Activated T-cell treated with anti-CD3 and anti-CD28 coated beads for 1 hour (primary cell): Measurements from ENCODE around the gene PCSK5.

ENCODE experiments used
- DNase-seq: peaks from one replicate; pipeline ENCODE4 v3.0.0-alpha.2; 2020; ENCODE audit warnings: low read depth

Gene PCSK5

GRCh38 chr9:76191493-76191892, 301.0 kb downstream of the PCSK5 start:
- DNase-seq, result no peak

GRCh38 chr9:76192013-76192412, 301.5 kb downstream of the PCSK5 start:
- no peak for DNase-seq

- DNase-seq, result no peak
Observed at GRCh38 chr9:76194896-76195295, 304.4 kb downstream of the PCSK5 start.

GRCh38 chr9:76198336-76198735, 307.9 kb downstream of the PCSK5 start:
- DNase-seq, result no peak

GRCh38 chr9:76200315-76200714, 309.8 kb downstream of the PCSK5 start:
- no peak for DNase-seq

DNA sequence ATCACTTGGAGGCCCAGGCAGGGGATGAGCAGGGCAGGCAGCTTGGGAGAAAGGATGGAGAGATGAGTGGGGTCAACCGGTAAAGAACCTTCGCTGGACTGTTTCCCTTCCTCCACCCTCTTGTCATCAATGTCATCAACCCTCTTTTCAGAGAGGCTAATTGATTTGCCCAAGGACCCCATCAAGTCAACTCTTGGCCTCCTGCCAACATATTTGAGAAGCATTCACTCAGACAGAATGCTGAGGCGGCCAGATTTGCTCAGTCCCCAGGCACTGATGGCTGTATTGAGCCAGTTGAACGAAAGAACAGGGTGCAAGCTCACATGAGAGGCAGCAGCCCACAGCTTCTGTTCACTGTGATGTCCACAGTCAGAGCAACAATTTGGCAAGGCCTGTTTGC, 310.3 kb downstream of the PCSK5 start:
- no peak for DNase-seq

DNA sequence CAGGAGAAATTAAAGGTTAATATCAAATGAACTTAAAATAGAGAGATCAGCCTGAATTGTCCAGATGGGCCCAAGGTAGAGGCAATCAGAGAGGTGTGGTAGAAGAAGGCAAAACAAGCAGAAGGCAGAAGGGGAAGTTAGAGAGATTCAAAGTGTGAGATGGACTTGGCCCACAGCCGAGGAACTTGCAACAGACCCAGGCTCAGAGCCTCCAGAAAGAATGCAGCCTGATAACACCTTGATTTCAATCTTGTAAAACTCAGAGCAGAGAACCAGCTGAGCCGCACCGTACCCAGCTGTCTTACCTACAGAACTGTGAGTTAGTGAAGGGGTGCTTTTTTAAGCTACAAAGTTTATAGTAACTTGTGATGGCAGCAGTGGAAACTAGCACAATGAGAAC, 312.9 kb downstream of the PCSK5 start:
- no peak for DNase-seq

DNA sequence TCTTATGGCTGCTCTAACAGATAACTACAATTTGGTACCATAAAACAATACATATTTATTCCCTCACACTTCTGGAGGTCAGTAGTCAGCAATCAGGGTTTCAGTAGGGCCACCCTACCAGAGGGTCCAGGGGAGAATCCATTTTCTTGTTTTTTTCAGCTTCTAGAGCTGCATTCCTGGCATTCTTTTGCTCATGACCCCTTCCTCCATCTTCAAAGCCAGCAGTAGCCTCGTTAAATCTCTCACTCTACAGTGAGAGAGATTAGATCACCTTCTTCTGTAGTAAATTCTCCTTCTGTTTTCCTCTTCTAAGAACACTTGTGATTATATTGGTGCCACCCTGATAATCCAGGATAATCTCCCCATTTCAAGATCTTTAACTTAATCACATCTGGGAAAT, 316.3 kb downstream of the PCSK5 start:
- no peak for DNase-seq

DNA sequence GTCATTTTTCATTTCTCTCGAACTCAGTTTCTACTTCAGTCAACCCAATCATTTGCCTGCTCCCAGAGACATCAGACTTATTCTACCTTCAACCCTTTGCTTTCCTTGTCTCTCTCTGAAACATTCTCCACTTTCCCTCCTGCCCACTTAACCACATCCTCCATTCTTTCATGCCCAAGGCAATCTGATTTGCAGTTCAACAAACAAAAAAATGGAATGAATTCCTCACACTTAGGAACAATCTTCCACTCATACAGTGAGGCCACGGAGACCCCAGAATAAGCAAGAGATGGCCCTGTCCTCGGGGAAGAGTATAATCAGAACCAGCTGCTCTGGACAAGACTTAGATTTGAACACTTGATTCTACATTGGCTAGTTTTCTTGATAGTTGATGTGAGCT, 323.3 kb downstream of the PCSK5 start:
- no peak for DNase-seq

DNA sequence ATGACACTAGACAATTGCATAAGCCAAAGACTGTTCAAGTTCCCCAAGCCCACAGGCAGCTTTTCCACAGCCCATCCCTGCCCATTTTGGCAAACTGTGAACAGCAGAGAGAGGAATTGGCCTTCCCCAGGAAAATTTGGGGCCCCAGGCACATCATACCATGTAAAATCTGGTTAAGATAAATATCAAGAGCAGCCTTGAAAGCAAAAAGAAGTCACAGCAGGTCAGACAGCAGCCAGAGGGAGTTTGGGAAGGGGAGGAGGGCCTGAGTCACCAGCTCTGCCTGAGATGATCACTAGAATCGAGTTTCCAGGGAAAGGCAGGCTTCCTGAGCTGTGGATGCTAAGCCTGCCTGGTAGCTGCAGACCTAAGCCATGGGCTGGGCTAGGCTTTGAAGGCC, 324.6 kb downstream of the PCSK5 start:
- DNase-seq, result no peak

DNA sequence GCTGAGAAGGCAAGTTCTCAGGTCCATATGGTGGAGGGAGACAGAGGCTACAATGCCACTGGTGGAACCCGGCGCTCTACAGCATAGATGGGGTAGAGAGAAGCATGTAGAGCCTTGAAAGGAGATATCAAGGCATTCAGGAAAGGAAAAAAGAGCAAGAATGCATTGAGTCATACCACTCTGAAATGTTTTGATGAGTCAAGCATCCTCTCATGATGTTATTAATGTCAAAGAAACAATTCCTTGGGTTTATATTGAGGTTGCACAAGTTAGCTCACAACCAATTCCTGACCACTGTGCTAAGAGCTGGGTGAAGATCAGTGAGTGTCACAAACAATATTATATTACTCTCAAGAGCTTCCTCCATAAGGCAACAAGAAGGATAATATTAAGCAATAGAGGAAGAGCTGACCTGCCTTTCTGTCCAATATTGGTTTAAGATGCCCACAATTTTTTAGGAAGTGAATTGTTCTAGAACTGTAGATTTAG, 325.7 kb downstream of the PCSK5 start:
- DNase-seq, result no peak

- DNase-seq, result no peak
Observed at GRCh38 chr9:76218117-76218885, 327.8 kb downstream of the PCSK5 start.

DNA sequence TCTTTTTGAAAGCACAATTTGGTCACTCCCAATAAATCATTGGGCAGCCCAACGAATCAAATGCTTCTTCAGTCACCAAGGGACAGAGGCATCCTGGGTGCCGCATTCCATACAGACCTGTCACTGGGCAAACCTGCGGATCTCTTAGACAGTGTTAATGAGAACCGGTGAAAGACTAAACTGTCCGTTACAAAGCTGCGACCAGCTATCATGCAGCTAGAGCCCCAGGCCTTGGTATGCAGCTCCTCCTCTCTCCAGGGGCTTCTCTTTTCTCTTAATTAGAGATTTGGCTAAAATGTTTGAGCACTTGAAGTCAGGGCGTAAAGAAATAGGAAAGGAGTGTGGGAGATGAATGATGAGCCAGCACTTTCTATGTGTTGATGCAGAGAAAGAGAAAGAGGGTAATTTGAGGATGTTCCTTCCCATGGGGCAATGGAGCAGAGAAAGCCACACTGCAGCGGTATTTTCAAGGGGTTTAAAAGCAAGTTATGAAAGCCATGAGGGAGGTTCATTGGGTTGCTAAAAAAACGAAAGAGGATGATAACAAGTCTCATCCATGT, 328.5 kb downstream of the PCSK5 start:
- DNase-seq, result no peak

DNA sequence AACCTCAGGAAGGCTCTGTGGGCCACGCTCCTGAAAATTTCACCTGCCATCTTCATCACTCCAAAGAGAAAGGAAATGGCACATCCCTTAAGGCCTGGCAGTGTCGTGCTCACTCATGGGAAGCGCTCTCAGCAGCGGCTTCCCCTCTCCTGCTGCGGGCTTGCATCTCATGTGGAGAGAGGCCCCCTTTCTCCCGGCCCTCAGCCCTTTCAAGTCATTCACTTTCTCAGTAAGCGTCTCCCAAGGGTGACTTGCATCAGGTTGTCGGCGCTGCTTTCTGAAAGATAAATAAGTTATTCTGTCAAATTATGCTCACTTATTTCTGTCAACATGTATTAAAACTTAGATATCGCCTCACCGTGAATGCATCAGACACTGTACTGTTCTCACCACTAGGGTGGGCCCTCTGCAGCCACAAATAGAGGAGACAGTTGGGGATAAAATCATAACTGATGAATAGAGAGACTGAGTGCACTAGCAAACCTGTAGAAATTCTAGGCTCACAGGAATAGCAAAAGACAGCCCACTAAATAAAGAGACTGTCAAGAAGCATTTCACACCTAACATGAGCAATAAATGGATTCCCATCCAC, 329.2 kb downstream of the PCSK5 start:
- DNase-seq, result no peak

- DNase-seq, result no peak
Observed at GRCh38 chr9:76221423-76221822, 330.9 kb downstream of the PCSK5 start.

GRCh38 chr9:76223749-76224340, 333.4 kb downstream of the PCSK5 start:
- no peak for DNase-seq

DNA sequence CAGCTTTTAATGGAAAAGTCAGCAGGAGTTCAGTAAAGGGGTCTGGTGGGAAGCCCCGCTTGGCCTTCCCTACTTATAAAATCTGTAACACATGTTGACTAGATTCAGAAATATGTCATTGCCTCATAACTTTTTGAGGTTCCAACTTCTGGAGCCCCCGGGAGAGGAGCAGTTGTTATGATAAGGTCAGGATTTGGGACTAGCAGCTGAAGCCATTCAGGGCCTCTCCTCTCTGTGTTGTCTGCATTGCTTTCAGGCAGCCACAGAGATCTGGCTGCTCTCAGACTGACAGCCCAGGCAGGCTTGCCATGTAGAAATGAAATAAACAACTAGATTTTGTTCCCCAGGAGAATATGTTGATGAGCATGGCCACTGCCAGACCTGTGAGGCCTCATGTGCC, 336.7 kb downstream of the PCSK5 start:
- DNase-seq, result no peak

- DNase-seq, result no peak
Observed at GRCh38 chr9:76231001-76231400, 340.5 kb downstream of the PCSK5 start.

DNA sequence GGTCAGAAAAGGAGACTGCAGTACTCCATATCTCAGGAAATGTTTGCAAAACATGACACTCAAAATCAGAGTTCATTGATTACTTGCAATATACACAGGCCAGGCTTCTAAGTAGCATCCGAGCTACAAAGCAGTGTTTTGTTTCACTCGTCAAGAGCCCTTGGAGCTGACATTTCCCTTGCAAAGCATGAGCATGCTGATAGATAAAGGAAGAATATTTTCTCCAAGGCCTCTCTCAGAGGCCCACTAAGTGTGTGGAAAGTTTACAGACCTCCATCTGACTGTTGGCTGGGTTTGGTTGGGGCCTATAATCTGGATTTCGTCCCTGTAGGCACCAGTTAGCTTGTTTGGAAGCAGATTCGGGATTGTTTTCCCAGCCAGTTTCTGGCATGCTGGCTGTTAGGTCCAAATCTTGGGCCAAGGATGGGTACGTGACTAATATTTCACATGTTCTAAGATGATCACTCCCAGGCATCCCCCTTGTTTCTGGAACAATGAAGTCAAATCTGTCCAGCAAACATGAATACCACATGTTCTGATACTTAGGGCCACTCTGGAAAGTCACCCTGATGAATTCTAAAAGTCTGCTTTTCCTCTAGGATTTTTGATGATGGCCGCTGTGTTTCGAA, 342.5 kb downstream of the PCSK5 start:
- no peak for DNase-seq

DNA sequence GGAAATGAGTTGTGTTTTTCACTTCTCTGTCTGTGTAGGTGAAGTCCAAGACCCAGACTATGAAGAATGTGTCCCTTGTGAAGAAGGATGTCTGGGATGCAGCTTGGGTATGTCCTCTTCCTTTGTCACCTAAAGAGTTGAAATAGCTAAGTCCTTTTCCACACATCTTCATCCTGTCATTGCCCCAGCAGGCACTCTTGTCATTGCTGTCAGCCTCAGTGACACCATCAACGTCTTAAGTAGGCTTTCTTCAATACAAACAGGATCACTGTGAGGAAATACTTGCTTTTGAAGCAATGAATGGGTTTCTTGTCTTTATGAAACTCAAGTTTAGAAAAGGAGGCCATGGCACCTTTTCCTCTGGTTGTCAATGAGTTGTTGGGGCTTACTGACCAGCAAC, 350.1 kb downstream of the PCSK5 start:
- DNase-seq, result no peak

- DNase-seq, result no peak
Observed at GRCh38 chr9:76245518-76245917, 355.0 kb downstream of the PCSK5 start.

DNA sequence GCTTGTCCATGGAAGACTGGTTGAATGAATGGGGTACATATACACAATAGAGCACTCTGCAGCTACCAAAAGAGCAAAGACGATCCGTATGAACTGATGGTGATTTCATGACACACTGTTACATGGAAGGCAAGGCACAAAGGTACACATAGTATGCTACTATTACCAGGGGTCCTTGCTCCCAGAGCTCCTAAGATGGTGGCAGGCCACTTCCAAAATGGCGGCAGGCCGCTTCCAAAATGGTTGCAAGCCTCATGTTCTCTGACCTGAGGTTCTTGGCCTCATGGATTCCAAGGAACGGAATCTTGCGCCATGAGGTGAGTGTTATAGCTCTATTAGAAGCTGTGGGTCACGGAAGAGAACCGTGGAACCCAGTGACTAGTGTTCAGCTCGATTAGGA, 356.2 kb downstream of the PCSK5 start:
- DNase-seq, result no peak

DNA sequence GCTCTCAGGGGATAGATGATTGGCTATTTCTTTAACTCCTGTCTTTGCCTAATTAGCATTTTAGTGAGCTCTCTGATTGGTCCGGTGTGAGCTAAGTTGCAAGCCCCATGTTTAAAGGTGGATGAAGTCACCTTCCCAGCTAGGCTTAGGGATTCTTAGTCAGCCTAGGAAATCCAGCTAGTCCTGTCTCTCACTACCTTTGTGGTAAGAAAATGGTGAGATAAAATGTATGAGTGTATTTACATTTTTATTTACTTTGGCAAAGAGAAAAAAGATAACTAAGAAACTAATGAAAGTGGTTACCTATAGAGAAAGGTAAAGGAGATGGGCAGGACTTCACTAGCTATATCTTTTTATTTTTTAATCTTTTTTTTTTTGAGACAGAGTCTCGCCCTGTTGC, 357.0 kb downstream of the PCSK5 start:
- DNase-seq, result no peak
